HTERT RPE-1 (cell line): ENCODE data around the gene MUC7.

Source experiments
- in situ Hi-C: fragments of 300-500 bp; cut with MboI; formaldehyde crosslinking; loops from 4 replicates; pipeline ENCODE4 v1.14.3; 2020; ENCODE audit warnings: low sequenced_read_pairs

Gene MUC7

DNA sequence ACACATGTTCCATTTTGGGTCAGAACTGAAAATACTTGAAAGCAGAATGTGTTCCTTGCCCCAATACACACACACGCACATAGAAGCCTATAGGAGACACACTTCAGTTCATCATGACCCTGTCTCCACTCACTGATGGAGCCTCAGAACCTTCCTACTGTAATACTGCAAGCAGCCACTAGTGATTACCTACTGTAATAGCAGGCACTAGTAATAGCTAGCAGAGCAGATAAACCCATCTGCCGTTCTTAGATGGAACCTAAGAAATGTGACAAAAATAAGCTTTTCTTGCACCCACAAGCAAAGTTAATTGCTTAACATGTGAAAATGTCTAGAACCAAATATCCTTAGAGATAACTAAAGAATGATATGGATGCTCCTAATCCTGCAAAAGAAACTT, 60.0 kb downstream of the MUC7 start:
- in situ Hi-C loops: no loop called here
